Panc1 (cell line): ENCODE measurements around the gene DCAF8. TPM values are rescaled to one million over a fixed set of nuclear protein-coding genes. Genes with fewer than 3 reads are reported as not detected.

Experiments used
- ATAC-seq: fragments of 200-7000 bp; cut with Tn5 transposase; 2 replicates; pipeline ENCODE4 v1.9.1; 2020; ENCODE audit warnings: mild to moderate bottlenecking, moderate library complexity
- Bru-seq: library from RNA; stranded (reverse); fragments of 400-500 nt; gene quantifications from one replicate; lab custom pipeline; 2021; lab: Mats Ljungman, UMichigan
- BruChase-seq, 2 experiments: library from RNA; stranded (reverse); fragments of 400-500 nt; gene quantifications; one replicate each; lab custom pipeline; 2021; lab: Mats Ljungman, UMichigan
- BruUV-seq: library from RNA; stranded (reverse); fragments of 400-500 nt; replicated peaks from 2 replicates; lab custom pipeline; 2021; lab: Mats Ljungman, UMichigan
- CTCF ChIA-PET: fragments of 300-600 bp; sonication (Branson Sonifier 250); formaldehyde crosslinking; loops from one replicate; lab custom pipeline; 2022; ENCODE audit warnings: antibody characterized with exemption; lab: Charles Lee
- POLR2A ChIA-PET: fragments of 300-600 bp; sonication (Branson Sonifier 250); formaldehyde crosslinking; loops from one replicate; lab custom pipeline; 2022; ENCODE audit warnings: antibody characterized with exemption; lab: Charles Lee
- DNase-seq: peaks from one replicate; pipeline ENCODE4 v3.0.0-alpha.2; 2010; ENCODE audit warnings: low read depth, low spot score
- H3K27ac ChIP-seq: 2 replicates; pipeline ENCODE4 v1.5.1; 2011; ENCODE audit warnings: mild to moderate bottlenecking, low read length, inconsistent platforms
- H3K27me3 ChIP-seq: fragments of 200-500 bp; sonication (Bioruptor generic); 2 replicates; pipeline ENCODE4 v1.6.0; 2014; ENCODE audit warnings: low read length, inconsistent platforms; ENCODE audit not compliant: control insufficient read depth, insufficient read depth
- H3K36me3 ChIP-seq: fragments of 200-500 bp; sonication (Bioruptor generic); 2 replicates; pipeline ENCODE4 v1.5.1; 2014; ENCODE audit warnings: inconsistent platforms, mild to moderate bottlenecking, low read length, moderate library complexity; ENCODE audit not compliant: control insufficient read depth, insufficient read depth
- H3K4me1 ChIP-seq: 2 replicates; pipeline ENCODE4 v1.5.1; 2011; ENCODE audit warnings: inconsistent platforms, mild to moderate bottlenecking, low read length, moderate library complexity; ENCODE audit not compliant: control insufficient read depth, insufficient read depth
- H3K4me3 ChIP-seq, 2 experiments: 2 replicates each; pipeline ENCODE4 v1.5.1; 2011 to 2012; ENCODE audit warnings: low read depth in 2 of 2, low read length in 2 of 2, mild to moderate bottlenecking in 2 of 2, inconsistent platforms in 1 of 2, moderate library complexity in 1 of 2
- H3K9me3 ChIP-seq: fragments of 200-500 bp; sonication (Bioruptor generic); 2 replicates; pipeline ENCODE4 v1.5.1; 2014; ENCODE audit warnings: low read depth, mild to moderate bottlenecking, inconsistent platforms, low read length, moderate library complexity; ENCODE audit not compliant: control insufficient read depth, insufficient read depth
- CTCF ChIP-seq: fragments of 450-650 bp; IDR thresholded peaks from 2 replicates; pipeline ENCODE4 v1.5.1; 2017; ENCODE audit warnings: mild to moderate bottlenecking
- POLR2AphosphoS5 ChIP-seq: IDR thresholded peaks from 2 replicates; pipeline ENCODE4 v1.6.1; 2012; ENCODE audit warnings: mild to moderate bottlenecking, low read depth, low read length, moderate library complexity
- REST ChIP-seq, 2 experiments: IDR thresholded peaks; 2 replicates each; pipeline ENCODE4 v1.6.1; 2011 to 2012; ENCODE audit warnings: low read depth in 2 of 2, control low read depth in 1 of 2, low read length in 1 of 2, mild to moderate bottlenecking in 1 of 2, moderate library complexity in 1 of 2; ENCODE audit not compliant: insufficient read depth in 1 of 2
- SIN3A ChIP-seq: IDR thresholded peaks from 2 replicates; pipeline ENCODE4 v1.6.1; 2012; ENCODE audit warnings: low read depth, mild to moderate bottlenecking, low read length, moderate library complexity, borderline replicate concordance; ENCODE audit not compliant: insufficient read depth
- TCF7L2 ChIP-seq: IDR thresholded peaks from 2 replicates; pipeline ENCODE4 v1.6.1; 2011; ENCODE audit warnings: mild to moderate bottlenecking, low read depth, low read length, inconsistent platforms
- in situ Hi-C: cut with HindIII; loops from 2 replicates; pipeline ENCODE4 v1.10.0; 2016; ENCODE audit warnings: low sequenced_read_pairs, low pct_unique_long_range_greater_than_20kb
- intact Hi-C: fragments of 100-400 bp; cut with micrococcal nuclease; formaldehyde crosslinking; loops from one replicate; pipeline ENCODE4 v1.10.0; 2022; ENCODE audit not compliant: unreplicated experiment
- long read RNA-seq: library from polyadenylated mRNA; unstranded; transcript quantifications from one replicate; pipeline ENCODE4 v2.0.0, GENCODE V29; 2021; ENCODE audit not compliant: unreplicated experiment
- polyA plus RNA-seq: library from polyadenylated mRNA; unstranded; fragments of >200 nt; gene quantifications from one replicate; pipeline ENCODE4 v1.2.1, GENCODE V29; 2012; ENCODE audit warnings: missing spikeins; ENCODE audit not compliant: insufficient read length
- total RNA-seq: library from RNA; stranded (reverse); gene quantifications from one replicate; pipeline ENCODE4 v1.2.1, GENCODE V29; 2021; ENCODE audit not compliant: unreplicated experiment

DCAF8 gene
- total RNA-seq (127 TPM), Bru-seq, nascent RNA (percentile 94 among the genes with signal in this experiment), BruChase-seq, experiment 1, labeled RNA remaining after a 2-hour chase (percentile 99 among the genes with signal in this experiment), BruChase-seq, experiment 2, labeled RNA remaining after a 6-hour chase (percentile 99 among the genes with signal in this experiment)
- polyA plus RNA-seq = 103 TPM
- long read RNA-seq, full-length matches to known transcripts = 78 of 209 reads
- long read RNA-seq, partial matches to known transcripts = 35 of 209 reads
- long read RNA-seq, other reads (novel, unspliced or antisense) = 96 of 209 reads

GRCh38 chr1:160261893-160262794 lies at the start of gene DCAF8:
TSS of gene DCAF8 (minus strand) at chr1:160262549. CDS start at chr1:160244008, 18,541 bp downstream.
- no peaks in the 10 kb centered on the region for H3K27me3 ChIP-seq
- no TSS peak for BruUV-seq
- ChIA-PET CTCF (interaction anchor here (0.6 to 1.4 kb wide), 3 partner anchors 10 to 741 kb away, joined by 4 to 6 read pairs (median 5); no protein-coding TSS in a partner anchor), POLR2A (interaction anchor here (0.6 to 1.1 kb wide), 5 partner anchors 8 to 175 kb away, joined by 3 to 8 read pairs (median 5); partner anchors contain the start of gene PEX19)
- peak within 1 kb of the TSS; percentile 98 for H3K27ac ChIP-seq
- ATAC-seq (peak; percentile 97), DNase-seq (peak; percentile 89)
- TF ChIP-seq POLR2AphosphoS5 = peak; percentile 98
- TF ChIP-seq CTCF = no peak
- 0 out of 4 replicates have a peak, but pooled peaks of 1 of the 2 experiments have one; percentile 61 for TF ChIP-seq REST (IDR thresholded peaks at IDR 0.05; ENCODE audit: insufficient read depth in 1 of 2, low read depth in 2 of 2, low read length in 1 of 2)
- TF ChIP-seq SIN3A = 0 out of 2 replicates have a peak, but pooled peaks have one; percentile 55
- peak; percentile 42; the same call in 1 of the 2 replicates for TF ChIP-seq TCF7L2
- intact Hi-C loops (no loop called here), in situ Hi-C loops (no loop called here)
- no peaks in the 10 kb centered on the region for H3K9me3 ChIP-seq
- no peaks in the 10 kb centered on the region; the same call in 1 of the 2 replicates for H3K36me3 ChIP-seq
- peaks cover 29% of the 10 kb centered on the region for H3K4me1 ChIP-seq
- H3K4me3 ChIP-seq = peak within 1 kb of the TSS; percentile 84 to 96

- intact Hi-C loops (no loop called here), in situ Hi-C loops (no loop called here)
- ATAC-seq = no peak
- no peak for TF ChIP-seq CTCF
- TF ChIP-seq REST (IDR thresholded peaks at IDR 0.05; ENCODE audit: insufficient read depth in 1 of 2, low read depth in 2 of 2, low read length in 1 of 2) = no peak
- TF ChIP-seq SIN3A = no peak
- no peak for TF ChIP-seq POLR2AphosphoS5
- TF ChIP-seq TCF7L2 = no peak
- no TSS peak for BruUV-seq
- Histone ChIP-seq H3K36me3 (peaks cover 58% of the 10 kb centered on the region), H3K4me3 (no peak overlapping the region), H3K27ac (no peak overlapping the region), H3K27me3 (no peaks in the 10 kb centered on the region), H3K9me3 (no peaks in the 10 kb centered on the region), H3K4me1 (no peaks in the 10 kb centered on the region)
- no peak for DNase-seq
- POLR2A ChIA-PET = no interaction called here
- CTCF ChIA-PET = no interaction called here
Observed at GRCh38 chr1:160309571-160309970, 47.2 kb upstream of the DCAF8 start.
